GM21526 (cell line): ENCODE results near the gene AFMID.
A peak's percentile ranks its signal among the peaks of the same experiment; 100 is the strongest.
"Not testable (repeated sequence)": the region's sequence is repeated elsewhere in the genome, so short reads cannot be mapped to it uniquely, and the experiment has no call there.

Experiments
- ATAC-seq: cut with Tn5 transposase; IDR thresholded peaks from one replicate; pipeline ENCODE4 v1.9.1; 2021; ENCODE audit warnings: moderate library complexity; ENCODE audit not compliant: unreplicated experiment, low FRiP score

The AFMID gene

DNA sequence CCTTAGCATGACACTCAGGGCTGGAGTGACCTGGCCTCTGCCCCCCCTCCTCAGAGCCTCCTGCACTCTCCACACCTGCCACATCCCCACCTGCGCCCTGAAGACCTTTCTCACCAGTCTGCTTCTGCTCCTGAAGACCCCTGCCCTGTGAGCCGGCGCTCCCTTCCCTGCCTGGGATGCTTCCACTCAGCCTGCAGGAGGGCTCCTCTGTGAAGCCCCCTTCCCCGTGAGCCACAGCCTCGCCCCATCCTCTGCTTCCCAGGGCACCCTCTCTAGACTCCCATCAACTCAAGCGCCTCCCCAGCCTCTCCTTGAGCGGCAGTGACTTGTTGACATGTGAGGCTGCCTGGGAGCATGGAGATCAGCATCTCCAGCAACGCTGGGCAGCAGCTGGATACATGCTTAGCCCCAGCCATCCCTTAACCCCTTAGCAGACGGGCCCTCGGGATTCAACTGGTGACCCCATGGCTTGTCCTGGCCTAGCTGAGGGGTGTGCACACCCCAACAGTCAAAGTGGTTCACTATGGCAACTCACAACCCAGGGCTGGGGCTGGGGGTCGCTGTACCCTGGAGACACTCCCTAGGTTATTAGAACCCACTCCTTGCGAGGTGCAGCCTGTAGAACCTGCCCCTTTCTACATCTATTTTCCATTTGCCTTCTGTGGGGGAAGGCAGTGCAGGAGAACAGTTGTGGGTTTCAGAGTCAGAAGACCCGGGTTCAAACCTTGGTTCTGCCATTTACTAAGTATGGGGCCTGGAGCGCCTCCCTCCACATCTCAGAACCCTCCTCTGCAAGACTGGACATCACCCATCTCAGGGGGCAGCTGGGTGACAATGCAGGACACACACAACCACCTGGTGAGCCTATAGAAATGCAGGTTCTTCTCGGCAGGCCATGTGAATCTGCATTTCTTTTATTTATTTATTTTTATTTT is 65.8 kb downstream of the AFMID start:
- no peak for ATAC-seq

DNA sequence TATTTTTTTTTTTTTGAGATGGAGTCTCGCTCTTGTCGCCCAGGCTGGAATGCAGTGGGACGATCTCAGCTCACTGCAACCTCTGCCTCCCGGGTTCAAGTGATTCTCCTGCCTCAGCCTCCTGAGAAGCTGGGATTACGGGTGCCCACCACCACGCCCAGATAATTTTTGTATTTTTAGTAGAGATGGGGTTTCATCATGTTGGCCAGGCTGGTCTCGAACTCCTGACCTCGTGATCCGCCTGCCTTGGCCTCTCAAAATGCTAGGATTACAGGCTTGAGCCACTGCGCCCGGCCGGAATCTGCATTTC is 66.4 kb downstream of the AFMID start:
- not testable (repeated sequence) for ATAC-seq

DNA sequence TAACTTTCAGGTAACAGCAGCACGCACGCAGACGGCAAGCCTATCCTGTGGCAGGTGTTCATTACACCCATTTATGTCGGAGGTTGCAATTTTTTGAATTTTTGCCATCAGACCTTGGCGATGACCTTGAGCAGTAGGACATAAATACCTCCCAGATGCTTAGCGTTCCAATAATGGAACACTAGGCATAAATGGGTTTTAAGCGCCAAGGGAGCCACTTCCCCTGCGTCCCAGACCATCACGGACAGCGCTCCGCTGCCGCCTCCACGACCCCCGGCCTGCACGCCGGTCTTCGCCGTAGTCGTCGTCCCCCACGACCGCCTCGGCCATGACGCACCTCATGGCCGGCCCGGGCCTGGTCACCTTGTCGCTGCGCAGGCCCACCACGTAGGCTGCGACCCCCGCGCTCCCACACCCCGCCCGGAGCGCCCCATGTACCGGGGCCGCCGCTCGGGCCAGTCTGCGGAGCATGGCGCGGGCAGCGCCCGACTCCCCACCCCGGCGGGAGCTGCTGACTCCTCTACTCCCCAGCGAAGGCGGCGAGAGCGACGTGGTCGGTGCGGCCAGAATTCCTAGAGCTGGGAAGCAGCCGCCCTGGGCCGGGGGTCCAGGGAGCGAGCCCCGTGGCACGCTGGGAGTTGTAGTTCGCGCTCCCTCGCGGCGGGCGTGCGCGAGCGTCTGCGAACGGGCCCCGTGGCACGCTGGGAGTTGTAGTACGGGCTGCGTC is 66.9 kb downstream of the AFMID start:
- ATAC-seq = peak; percentile 40

DNA sequence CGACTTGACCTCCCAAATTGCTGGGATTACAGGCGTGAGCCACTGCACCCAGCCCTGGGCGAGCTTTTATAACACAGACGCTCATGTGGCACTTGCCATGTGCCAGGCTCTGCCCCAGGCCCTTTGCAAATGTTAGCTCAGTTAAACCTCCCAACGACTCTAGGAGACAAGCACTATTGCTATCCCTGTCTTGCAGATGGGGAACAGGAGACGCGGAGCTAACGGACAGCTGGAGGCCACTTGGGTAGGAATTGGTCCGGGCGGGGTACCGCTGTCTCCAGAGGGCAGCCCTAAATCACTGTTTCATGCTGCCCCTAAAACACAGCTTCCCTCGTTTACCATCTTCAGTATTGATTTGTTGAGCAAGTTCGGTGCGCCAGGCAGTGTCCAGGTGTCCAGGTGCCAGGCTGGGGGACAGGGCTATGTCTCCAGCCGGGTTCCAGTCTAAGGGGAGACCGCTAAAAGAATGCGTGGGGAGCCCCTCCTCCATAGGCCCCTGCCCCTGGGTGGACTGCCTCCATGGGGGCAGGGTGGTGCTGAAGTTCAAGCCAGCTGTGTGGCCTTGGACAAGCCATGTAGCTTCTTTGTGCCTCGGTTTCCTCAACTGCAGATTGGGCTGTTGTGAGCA is 68.0 kb downstream of the AFMID start:
- no peak for ATAC-seq

DNA sequence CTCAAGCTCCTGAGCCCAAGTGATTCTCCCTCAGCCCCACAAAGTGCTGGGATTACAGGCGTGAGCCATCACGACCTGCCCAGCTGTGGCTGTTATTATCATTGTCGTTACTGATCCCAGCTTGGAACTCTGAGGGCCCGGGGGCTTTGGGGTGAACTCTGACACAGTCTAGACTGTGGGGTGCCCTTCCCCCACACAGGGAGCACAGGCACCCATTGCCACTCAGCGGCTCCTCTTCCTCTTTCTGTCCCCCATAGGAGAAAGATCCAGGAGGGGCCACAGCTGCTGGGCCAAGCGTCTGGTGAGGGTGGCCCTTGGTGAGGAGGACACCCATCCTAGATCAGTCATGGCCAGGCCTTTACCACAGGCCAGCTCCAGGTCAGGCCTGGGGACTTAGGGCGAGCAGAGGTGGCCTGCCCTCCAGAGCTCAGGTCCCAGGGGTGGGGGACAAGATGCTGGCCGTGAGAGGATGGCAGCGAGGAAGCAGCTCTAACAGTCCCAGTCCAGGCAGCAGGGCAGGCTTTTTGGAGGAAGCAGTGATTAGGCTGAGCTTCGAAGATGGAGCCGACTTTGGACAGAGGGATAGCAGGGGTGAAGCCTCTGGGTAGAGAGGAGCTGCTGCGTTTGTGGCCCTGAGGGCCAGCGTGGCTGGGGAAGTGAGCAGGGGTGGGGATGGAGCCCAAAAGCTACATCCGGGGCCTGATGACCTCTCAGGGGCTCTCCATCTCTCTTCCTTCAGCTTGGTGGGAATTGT is 69.0 kb downstream of the AFMID start:
- ATAC-seq = no peak

DNA sequence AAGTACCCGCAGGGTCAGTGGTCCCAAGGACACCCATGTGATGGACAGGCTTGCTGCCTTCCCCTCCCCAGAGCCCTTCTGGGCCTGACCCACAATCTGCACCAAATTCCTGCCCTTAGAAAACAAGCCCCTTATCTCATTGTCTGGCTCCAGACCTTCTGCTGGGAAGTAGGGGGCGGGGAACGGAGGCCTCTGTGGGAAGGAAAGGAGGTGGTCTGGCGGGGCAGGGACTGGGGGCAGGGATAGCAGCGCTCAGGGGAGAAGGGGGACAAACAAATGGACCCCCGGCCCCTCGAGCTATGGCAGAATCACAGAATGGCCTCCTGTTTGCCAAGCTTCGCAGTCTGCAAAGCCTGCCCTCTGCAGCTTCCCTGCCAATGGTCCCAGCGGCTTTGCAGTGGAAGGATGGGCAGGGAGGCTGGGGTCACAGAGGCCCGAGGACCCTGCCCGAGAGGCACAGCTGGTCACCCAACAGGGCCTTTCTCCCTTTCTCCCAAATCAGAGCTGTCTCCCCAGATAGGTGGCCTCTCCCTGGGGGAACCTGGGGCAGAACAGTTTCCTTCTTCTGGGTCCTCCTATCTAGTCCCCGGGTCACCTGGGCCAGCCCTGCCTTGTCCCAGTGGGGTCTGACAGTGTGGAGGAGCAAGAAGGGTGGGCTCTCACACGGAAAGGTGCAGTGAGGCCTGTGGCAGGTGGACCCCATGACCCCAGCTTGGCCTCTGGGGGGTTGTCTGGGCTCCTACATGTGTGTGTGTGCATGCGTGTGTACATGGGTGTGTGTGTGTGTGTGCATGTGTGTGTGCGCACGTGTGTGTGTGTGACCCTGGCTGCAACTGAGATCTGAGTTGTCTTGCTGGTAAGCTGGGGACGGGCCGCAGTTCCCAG is 69.8 kb downstream of the AFMID start:
- no peak for ATAC-seq
